22Rv1 (cell line): Measurements from ENCODE around the gene SLC4A2.
"Not testable (repeated sequence)": the region's sequence is repeated elsewhere in the genome, so short reads cannot be mapped to it uniquely, and the experiment has no call there.

ENCODE experiments used
- H3K27ac ChIP-seq: fragments of 450-650 bp; 2 replicates; pipeline ENCODE4 v1.5.1; 2017
- CTCF ChIP-seq: fragments of 450-650 bp; IDR thresholded peaks from 2 replicates; pipeline ENCODE4 v1.5.1; 2017; ENCODE audit warnings: mild to moderate bottlenecking
- ZFX ChIP-seq: fragments of 450-650 bp; IDR thresholded peaks from 2 replicates; pipeline ENCODE4 v1.6.1; 2017; ENCODE audit warnings: antibody characterized with exemption, borderline replicate concordance

The SLC4A2 gene

GRCh38 chr7:151040616-151041375 is 18.6 kb upstream of the SLC4A2 start:
- TF ChIP-seq ZFX: no peak
- no peak for TF ChIP-seq CTCF
- no peak overlapping the region for H3K27ac ChIP-seq

DNA sequence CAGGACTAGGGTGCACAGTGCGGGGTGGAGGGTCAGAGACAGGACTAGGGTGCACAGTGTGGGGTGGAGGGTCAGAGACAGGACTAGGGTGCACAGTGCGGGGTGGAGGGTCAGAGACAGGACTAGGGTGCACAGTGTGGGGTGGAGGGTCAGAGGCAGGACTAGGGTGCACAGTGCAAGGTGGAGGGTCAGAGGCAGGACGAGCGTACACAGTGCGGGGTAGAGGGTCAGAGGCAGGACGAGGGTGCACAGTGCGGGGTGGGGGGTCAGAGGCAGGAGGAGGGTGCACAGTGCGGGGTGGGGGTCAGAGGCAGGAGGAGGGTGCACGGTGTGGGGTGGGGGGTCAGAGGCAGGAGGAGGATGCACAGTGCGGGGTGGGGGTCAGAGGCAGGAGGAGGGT is 15.9 kb upstream of the SLC4A2 start:
- H3K27ac ChIP-seq: not testable (repeated sequence)

GRCh38 chr7:151043959-151044358 is 15.4 kb upstream of the SLC4A2 start:
- H3K27ac ChIP-seq: no peak overlapping the region
- TF ChIP-seq ZFX: no peak
- TF ChIP-seq CTCF: no peak

- H3K27ac ChIP-seq: no peak overlapping the region
- no peak for TF ChIP-seq ZFX
- TF ChIP-seq CTCF: no peak
Observed at GRCh38 chr7:151045262-151045661, 14.1 kb upstream of the SLC4A2 start.

- H3K27ac ChIP-seq: no peak overlapping the region
Observed at GRCh38 chr7:151045967-151046366, 13.4 kb upstream of the SLC4A2 start.

GRCh38 chr7:151046603-151047573 is 12.5 kb upstream of the SLC4A2 start:
- no peak for TF ChIP-seq CTCF
- no peak for TF ChIP-seq ZFX

More at GRCh38 chr7:151045967-151046366, 13.4 kb upstream of the SLC4A2 start:
- TF ChIP-seq CTCF: no peak
- no peak for TF ChIP-seq ZFX

GRCh38 chr7:151047976-151048815 is 11.2 kb upstream of the SLC4A2 start, which contains the start of gene ASIC3:
TSS of gene ASIC3 (plus strand) at chr7:151048531. CDS start at chr7:151048886, 355 bp downstream.
- peak within 1 kb of the TSS; percentile 33; the same call in 1 of the 2 replicates for H3K27ac ChIP-seq
- TF ChIP-seq ZFX: no peak
- no peak for TF ChIP-seq CTCF

More at GRCh38 chr7:151046603-151047573, 12.5 kb upstream of the SLC4A2 start:
- H3K27ac ChIP-seq: peak overlapping the region; percentile 33; the same call in 1 of the 2 replicates
